Measurements from ENCODE around the gene ACAA1. TPM values are rescaled to one million over a fixed set of nuclear protein-coding genes. Genes with fewer than 3 reads are reported as not detected.

The ACAA1 gene
- total and polyA plus RNA-seq, 2 of the 13 experiments (the other 11 are each of a cell fraction or from before 2014, with no cell fraction given), result 60.8 to 188 TPM

DNA sequence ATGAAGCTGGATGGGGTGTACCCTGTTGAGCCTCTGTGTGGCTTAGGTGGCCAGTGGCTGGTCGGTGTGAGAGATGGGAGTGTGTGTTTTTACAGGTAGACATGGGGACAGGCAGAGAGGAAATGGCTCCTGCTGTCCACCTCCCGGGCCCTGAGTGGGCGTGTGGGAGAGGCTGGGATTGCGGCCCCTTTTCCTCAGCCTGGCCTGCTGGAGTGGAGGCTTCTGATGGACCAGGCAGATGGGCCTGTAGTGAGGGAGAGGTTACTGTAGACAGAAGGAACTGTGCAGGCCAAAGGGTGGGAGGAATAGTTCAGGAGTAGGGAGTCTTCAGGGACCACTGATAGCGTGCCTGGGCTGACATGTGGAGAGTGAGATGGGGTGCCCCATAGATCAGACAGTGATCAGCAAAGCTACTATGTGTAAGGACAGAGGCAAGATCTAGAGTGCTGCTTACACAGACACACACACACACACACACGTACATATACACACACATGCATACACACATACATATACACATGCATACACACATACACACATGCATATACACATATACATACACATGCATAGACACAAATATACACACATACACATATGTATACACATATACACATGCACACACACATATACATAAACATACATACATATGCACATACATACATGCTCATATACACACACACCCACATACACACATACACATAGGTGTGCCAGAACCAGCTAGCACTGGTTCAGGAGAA lies 26.4 kb downstream of the ACAA1 start:
- FAIRE-seq, result no peak
- POLR2A ChIA-PET, result no interaction called here
- Histone ChIP-seq H3K27me3 (ENCODE audit: control insufficient read depth in 1 of 2, insufficient read depth in 2 of 2, low read length in 2 of 2) (peaks cover 6 to 42% of the 10 kb centered on the region in 2 experiments; a peak in 4 of 5 replicates), H3K9ac (ENCODE audit: insufficient read depth, low read depth, low read length) (no peak overlapping the region), H3K4me1 (ENCODE audit: insufficient read depth, low read length) (no peaks in the 10 kb centered on the region), H3K36me3 (replicated peaks in 1 of 2; ENCODE audit: control insufficient read depth in 1 of 2, insufficient read depth in 2 of 2, low read length in 2 of 2) (no peaks in the 10 kb centered on the region), H3K27ac (ENCODE audit: extremely low read length, insufficient read depth, low read length) (no peak overlapping the region), H4K20me1 (ENCODE audit: insufficient read depth, low read length) (no peaks in the 10 kb centered on the region), H2AFZ (ENCODE audit: low read length) (no peak overlapping the region), H3K4me3 (replicated peaks in 1 of 3; ENCODE audit: insufficient read depth in 1 of 3, low read depth in 2 of 3, low read length in 3 of 3) (no peak overlapping the region), H3K9me3 (ENCODE audit: low read length) (no peaks in the 10 kb centered on the region), H3K79me2 (ENCODE audit: insufficient read depth, low read length) (no peaks in the 10 kb centered on the region), H3K4me2 (ENCODE audit: low read depth, low read length) (no peak overlapping the region)
- intact Hi-C loops (cut with micrococcal nuclease; ENCODE audit: unreplicated experiment) (no loop called here), in situ Hi-C loops (cut with HindIII; ENCODE audit: extremely low pct_ligation_motif_present, low pct_unique_long_range_greater_than_20kb) (loop anchor here (10.0 kb wide), 1 partner anchor 164 kb away; no protein-coding TSS in a partner anchor)
- no peak for DNase-seq (ENCODE audit: low spot score)
- no TSS peak for BruUV-seq (replicated peaks)
- CTCF ChIA-PET (ENCODE audit: low intra/inter-chr PET ratio, low total read pairs), result no interaction called here
- no peak; the same call in 2 of the 3 replicates for ATAC-seq
- 48% methylated on average over 6 of the region's 6 CpGs for WGBS (ENCODE audit: low lambda C conversion rate)
- TF ChIP-seq, protein P1, sequence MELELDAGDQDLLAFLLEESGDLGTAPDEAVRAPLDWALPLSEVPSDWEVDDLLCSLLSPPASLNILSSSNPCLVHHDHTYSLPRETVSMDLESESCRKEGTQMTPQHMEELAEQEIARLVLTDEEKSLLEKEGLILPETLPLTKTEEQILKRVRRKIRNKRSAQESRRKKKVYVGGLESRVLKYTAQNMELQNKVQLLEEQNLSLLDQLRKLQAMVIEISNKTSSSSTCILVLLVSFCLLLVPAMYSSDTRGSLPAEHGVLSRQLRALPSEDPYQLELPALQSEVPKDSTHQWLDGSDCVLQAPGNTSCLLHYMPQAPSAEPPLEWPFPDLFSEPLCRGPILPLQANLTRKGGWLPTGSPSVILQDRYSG (CRISPR knock-in tag; IDR thresholded peaks at IDR 0.05), result no peak
- TF ChIP-seq ZNF572 (CRISPR knock-in tag; IDR thresholded peaks at IDR 0.05), result no peak
- TF ChIP-seq ZNF615 (CRISPR knock-in tag; IDR thresholded peaks at IDR 0.05; ENCODE audit: borderline replicate concordance), result no peak
- no peak for TF ChIP-seq HNRNPL (IDR thresholded peaks at IDR 0.05; ENCODE audit: low read depth, low read length)
- no peak for TF ChIP-seq U2AF1 (optimal IDR thresholded peaks at IDR 0.05; ENCODE audit: low read depth, low read length)
- TF ChIP-seq ZNF451 (CRISPR knock-in tag; IDR thresholded peaks at IDR 0.05), result no peak
- no peak for TF ChIP-seq CEBPB (IDR thresholded peaks at IDR 0.05; ENCODE audit: borderline replicate concordance, low read depth, low read length)
- TF ChIP-seq RAD51 (IDR thresholded peaks at IDR 0.05; ENCODE audit: borderline replicate concordance), result no peak
- no peak for TF ChIP-seq ZNF407 (CRISPR knock-in tag; IDR thresholded peaks at IDR 0.05; ENCODE audit: not compliant biosample characterization)
- TF ChIP-seq MAFG (CRISPR knock-in tag; IDR thresholded peaks at IDR 0.05), result no peak
- no peak for TF ChIP-seq ZBTB38 (CRISPR knock-in tag; IDR thresholded peaks at IDR 0.05)
- TF ChIP-seq, protein P2, sequence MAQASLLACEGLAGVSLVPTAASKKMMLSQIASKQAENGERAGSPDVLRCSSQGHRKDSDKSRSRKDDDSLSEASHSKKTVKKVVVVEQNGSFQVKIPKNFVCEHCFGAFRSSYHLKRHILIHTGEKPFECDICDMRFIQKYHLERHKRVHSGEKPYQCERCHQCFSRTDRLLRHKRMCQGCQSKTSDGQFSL (CRISPR knock-in tag; IDR thresholded peaks at IDR 0.05), result no peak
- 0 out of 4 replicates have a peak, but pooled peaks of 1 of the 2 experiments have one; percentile 7 for TF ChIP-seq POLR2A (IDR thresholded peaks at IDR 0.05; ENCODE audit: insufficient read depth in 1 of 2, low read depth in 2 of 2, low read length in 2 of 2)
